Left forelimb (tissue), 1 donor: ENCODE data around the gene RPGRIP1.
"Not testable (repeated sequence)": the region's sequence is repeated elsewhere in the genome, so short reads cannot be mapped to it uniquely, and the experiment has no call there.

ENCODE experiments used
- DNase-seq: peaks from one replicate; pipeline ENCODE4 v3.0.0-alpha.2; 2018; ENCODE audit warnings: low spot score

Gene RPGRIP1

GRCh38 chr14:21258889-21259787, 20.7 kb upstream of the RPGRIP1 start:
- no peak for DNase-seq

- no peak for DNase-seq
Observed at GRCh38 chr14:21261824-21262223, 18.1 kb upstream of the RPGRIP1 start.

GRCh38 chr14:21262410-21262809, 17.5 kb upstream of the RPGRIP1 start:
- no peak for DNase-seq

DNA sequence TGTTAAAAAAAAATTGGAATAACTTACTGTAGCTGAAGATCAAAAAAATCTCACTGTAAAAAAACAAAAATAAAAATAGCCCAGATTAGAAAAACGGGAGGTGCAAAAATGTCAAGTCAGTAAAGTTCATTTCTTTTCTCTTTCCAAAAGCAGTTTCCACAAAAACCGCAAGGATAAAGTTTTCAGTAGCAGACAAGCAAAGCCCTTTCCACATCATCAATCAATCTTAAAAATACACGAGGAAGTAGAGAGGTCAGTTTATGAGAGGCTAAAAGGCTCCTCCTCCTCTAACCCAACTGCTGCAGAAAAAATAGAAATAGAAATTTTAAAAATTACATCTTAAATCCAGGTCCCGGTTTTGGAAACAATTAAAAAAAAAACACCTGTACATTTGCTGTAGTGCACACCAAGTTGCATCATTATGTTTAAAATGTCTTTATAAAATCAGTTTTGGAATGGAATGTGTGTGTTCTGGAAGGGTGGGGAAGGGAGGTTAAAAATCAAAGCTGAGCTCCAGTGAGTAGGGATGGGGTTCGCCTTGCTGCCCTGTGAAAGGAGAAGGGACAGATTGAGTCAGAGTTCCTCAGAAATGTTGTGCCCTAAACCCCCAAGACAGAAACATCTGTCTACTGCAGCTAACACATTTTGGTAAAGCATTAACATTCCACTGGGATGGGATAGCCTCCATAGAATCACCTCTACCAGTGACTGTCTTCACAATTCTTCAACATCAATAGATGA, 16.4 kb upstream of the RPGRIP1 start:
- DNase-seq, result no peak

GRCh38 chr14:21264025-21264801, 15.7 kb upstream of the RPGRIP1 start:
- DNase-seq, result no peak

DNA sequence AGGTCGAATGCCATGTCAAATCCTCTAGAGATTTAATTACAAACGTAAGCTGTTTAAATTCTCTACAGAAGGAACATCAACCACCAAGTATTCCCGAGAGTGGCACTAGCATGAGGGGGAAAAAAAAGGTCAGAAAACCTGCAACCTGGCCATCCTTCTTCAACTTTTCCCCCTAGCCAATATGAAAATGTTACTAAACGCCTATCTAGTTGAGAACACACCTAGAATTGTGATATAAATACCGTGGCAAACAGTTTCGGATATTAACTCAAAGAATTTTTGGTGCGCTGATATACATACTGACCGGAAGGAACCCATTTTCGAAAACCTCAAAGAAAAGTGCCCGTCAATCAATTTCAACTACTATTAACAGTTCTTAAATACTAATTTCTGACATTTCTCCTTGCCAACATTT, 12.4 kb upstream of the RPGRIP1 start:
- DNase-seq, result no peak

- DNase-seq, result no peak
Observed at GRCh38 chr14:21267886-21268616, 11.8 kb upstream of the RPGRIP1 start.

- peak; percentile 63 for DNase-seq
Observed at GRCh38 chr14:21268617-21269251, 11.1 kb upstream of the RPGRIP1 start.

DNA sequence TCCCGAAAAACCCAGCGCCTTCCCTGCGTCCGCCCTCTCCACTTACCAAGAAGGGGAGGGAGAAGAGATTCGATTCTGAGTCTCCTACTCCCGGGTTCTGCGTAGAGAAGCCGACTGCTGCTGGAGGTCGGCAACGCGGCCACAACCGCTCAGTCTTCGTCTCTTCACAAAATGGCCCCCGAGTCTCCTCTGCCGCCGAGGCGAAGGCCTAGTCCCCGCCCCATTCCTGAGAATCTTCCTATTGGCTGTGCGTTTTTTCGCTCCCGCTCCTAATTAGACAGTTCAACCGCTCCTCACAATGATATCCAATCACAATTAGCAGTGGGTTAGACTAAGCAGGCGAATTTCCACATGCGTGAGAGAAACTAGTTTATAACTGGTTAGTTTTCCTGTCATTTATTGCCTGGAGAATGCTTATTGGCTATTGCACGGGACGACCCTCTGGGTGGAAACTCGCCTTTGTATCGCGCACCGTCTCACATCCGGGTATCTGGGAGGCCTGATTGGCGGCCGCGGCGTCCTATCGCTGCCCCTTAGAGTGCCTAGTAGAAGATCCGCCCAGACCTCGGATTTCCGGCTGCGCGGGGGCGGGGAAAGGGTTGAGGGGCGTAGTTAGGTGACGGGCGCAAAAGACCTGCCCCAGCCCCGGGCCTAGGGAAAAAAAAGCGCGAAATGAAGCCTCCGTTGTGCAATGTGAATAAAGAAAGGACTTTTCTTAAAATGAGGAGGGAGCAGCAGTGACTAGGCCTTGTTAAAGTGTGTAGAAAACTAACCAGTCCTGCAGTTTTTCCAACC, 10.4 kb upstream of the RPGRIP1 start, which contains the start of gene HNRNPC:
TSS of gene HNRNPC (minus strand) at position 191 of the 795 bp plus-strand sequence. CDS start 35,249 bp downstream, outside the sequence.
- DNase-seq, result peak; percentile 100

- not testable (repeated sequence) for DNase-seq
Observed at GRCh38 chr14:21272661-21273060, 7.2 kb upstream of the RPGRIP1 start.

GRCh38 chr14:21275261-21275858, 4.5 kb upstream of the RPGRIP1 start:
- no peak for DNase-seq

DNA sequence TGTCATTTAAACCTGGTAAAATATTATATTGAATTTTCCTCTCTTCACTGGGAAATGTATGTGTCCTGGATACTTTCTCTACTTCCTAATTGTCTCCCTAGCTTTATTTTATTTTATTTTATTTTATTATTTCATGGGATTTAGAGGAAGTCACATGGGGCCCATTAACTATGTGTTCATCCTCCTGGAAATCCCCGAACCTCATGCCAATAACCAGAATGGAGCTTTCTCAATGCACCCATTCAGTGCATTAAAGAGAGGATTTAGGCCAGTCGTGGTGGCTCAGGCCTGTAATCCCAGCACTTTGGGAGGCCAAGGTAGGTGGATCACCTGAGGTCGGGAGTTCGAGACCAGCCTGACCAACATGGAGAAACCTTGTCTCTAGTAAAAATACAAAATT, 1.3 kb upstream of the RPGRIP1 start:
- no peak for DNase-seq

DNA sequence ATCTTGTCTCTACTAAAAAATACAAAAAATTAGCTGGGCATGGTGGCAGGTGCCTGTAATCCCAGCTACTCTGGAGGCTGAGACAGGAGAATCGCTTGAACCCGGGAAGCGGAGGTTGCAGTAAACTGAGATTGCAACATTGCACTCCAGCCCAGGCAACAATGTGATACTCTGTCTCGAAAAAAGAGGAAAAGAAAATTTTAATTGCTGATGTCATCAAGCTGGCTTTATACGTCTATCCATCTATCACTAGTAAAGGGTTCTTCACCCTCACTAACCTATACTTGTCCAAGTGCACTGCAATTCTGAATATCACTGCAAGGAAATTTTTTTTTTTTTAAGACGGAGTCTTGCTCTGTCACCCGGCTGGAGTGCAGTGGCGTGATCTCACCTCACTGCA, 2.0 kb downstream of the RPGRIP1 start:
- DNase-seq, result not testable (repeated sequence)

DNA sequence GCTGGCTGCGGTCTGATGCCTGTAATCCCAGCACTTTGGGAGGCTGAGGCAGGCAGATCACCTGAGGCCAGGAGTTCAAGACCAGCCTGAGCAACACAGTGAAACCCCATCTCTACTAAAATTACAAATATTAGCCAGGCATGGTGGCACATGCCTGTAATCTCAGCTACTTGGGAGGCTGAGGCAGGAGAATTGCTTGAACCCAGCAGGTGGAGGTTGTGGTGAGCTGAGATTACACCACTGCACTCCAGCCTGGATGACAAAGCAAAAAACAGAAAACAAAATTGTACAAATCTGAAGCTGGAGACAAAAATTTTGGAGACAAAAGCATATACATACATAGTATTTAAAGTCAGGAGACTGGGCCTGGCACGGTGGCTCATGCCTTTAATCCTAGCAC, 6.6 kb downstream of the RPGRIP1 start:
- not testable (repeated sequence) for DNase-seq

DNA sequence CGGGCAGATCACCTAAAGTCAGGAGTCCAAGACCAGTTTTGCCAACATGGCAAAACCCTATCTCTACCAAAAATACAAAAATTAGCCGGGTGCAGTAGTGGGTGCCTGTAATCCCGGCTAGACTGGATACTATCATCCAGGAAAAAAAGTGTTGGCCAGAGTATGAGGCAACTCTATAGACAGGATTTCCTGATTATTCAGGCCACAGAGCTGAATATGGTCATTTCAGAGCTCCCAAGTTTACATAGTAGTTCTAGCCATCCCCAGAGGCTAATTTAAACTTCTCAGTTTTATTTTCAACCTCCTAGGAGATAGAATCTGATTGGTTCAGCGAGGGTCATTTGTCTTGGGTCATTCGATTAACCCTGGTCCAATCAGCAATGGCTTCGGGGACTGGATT, 7.3 kb downstream of the RPGRIP1 start:
- DNase-seq, result no peak

DNA sequence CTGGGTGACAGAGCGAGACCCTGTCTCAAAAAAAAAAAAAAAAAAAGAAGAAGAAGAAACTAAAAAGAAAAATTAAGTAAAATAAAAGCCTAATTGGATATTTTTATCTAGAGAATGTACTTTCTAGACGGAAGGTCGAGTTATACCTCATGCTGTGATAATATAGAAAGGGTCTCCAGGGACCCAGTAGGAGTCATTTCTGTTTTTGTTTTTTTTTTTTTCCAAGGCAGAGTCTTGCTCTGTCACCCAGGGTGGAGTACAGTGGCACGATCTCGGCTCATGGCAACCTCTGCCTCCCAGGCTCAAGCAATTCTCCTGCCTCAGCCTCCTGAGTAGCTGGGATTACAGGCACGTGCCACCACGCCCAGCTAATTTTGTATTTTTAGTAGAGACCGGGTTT, 14.1 kb downstream of the RPGRIP1 start:
- DNase-seq, result not testable (repeated sequence)

DNA sequence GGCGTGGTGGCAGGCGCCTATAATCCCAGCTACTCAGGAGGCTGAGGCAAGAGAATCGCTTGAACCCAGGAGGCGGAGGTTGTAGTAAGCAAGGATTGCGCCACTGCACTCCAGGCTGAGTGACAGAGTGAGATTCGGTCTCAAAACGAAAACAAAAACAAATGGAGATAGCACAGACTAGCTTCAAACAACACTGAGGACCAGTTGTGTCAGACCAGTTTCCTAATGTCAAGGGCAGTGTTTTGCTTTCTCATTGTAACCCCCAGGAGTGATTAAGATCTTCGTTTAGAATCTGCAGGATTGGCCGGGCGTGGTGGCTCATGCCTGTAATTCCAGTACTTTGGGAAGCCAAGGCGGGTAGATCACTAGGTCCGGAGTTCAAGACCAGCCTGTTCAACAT, 18.5 kb downstream of the RPGRIP1 start:
- DNase-seq, result no peak

DNA sequence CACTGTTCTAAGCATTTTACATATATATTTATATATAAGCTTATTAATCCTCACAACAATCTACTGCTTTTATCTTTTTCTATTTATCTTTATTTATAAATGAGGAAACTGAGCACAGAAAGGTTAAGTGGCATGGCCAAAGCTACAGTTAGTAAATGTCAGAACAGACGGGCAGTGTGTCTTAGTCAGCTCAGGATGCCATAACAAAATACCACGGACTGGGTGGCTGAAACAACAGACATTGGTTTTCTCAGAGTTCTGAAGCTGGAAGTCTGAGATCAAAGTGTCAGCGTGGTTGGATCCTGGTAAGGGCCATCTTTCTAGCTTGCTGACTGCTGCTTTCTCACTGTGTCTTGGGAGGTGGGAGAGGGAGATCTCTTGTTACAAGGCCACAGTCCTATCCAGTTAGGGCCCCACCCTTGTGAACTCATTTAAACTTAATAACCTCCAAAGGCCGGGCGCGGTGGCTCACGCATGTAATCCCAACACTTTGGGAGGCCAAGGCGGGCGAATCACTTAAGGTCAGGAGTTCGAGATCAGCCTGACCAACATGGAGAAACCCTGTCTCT, 19.8 kb downstream of the RPGRIP1 start:
- DNase-seq, result no peak

DNA sequence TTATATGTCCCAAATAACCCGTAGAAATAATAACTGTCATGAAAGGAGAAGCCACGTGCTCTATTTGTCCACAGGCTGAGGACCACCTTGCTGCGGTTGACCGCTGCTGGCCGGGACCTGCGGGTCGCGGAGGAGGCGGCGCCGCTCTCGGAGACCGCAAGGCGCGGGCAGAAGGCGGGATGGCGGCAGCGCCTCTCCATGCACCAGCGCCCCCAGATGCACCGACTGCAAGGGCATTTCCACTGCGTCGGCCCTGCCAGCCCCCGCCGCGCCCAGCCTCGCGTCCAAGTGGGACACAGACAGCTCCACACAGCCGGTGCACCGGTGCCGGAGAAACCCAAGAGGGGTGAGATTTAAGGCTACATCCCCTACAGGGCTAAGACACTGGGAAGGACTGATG, 21.0 kb downstream of the RPGRIP1 start:
- no peak for DNase-seq
